HG02970 (cell line): ENCODE results near the gene DCLRE1C.
"Not testable (repeated sequence)": the region's sequence is repeated elsewhere in the genome, so short reads cannot be mapped to it uniquely, and the experiment has no call there.

Experiments
- ATAC-seq: cut with Tn5 transposase; IDR thresholded peaks from one replicate; pipeline ENCODE4 v1.9.1; 2021; ENCODE audit warnings: mild to moderate bottlenecking, moderate library complexity, moderate number of reproducible peaks; ENCODE audit not compliant: unreplicated experiment, low FRiP score

DCLRE1C gene

GRCh38 chr10:14891151-14891550 is 62.7 kb downstream of the DCLRE1C start:
- ATAC-seq, result no peak

GRCh38 chr10:14889318-14889717 is 64.6 kb downstream of the DCLRE1C start:
- ATAC-seq, result no peak

GRCh38 chr10:14884082-14884481 is 69.8 kb downstream of the DCLRE1C start:
- ATAC-seq, result no peak

GRCh38 chr10:14880229-14880628 is 73.7 kb downstream of the DCLRE1C start:
- no peak for ATAC-seq

GRCh38 chr10:14879928-14880193 is 74.0 kb downstream of the DCLRE1C start:
- ATAC-seq, result no peak

- ATAC-seq, result no peak
These were observed 74.6 kb downstream of the DCLRE1C start for GRCh38 chr10:14879124-14879927.

GRCh38 chr10:14878266-14879123 is 75.4 kb downstream of the DCLRE1C start, which contains the start of gene SUV39H2:
Gene SUV39H2 (plus strand): TSS chr10:14878866. CDS start chr10:14878889, 23 bp downstream.
- ATAC-seq, result peak; percentile 92

- ATAC-seq, result no peak
These were observed 77.1 kb downstream of the DCLRE1C start for GRCh38 chr10:14876764-14877163.

GRCh38 chr10:14875941-14876340 is 78.0 kb downstream of the DCLRE1C start:
- ATAC-seq, result no peak

GRCh38 chr10:14873090-14873760 is 80.7 kb downstream of the DCLRE1C start:
- no peak for ATAC-seq

- not testable (repeated sequence) for ATAC-seq
These were observed 89.0 kb downstream of the DCLRE1C start for GRCh38 chr10:14864871-14865270.

- not testable (repeated sequence) for ATAC-seq
These were observed 89.4 kb downstream of the DCLRE1C start for GRCh38 chr10:14864466-14864865.

GRCh38 chr10:14860791-14861190 is 93.1 kb downstream of the DCLRE1C start:
- ATAC-seq, result no peak

GRCh38 chr10:14859775-14860174 is 94.1 kb downstream of the DCLRE1C start:
- no peak for ATAC-seq

- no peak for ATAC-seq
These were observed 94.9 kb downstream of the DCLRE1C start for GRCh38 chr10:14859043-14859442.

GRCh38 chr10:14858338-14858960 is 95.4 kb downstream of the DCLRE1C start:
- no peak for ATAC-seq

- ATAC-seq, result no peak
These were observed 98.4 kb downstream of the DCLRE1C start for GRCh38 chr10:14855453-14855852.

- ATAC-seq, result no peak
These were observed 101.7 kb downstream of the DCLRE1C start for GRCh38 chr10:14852236-14852635.
